ENCODE results near the gene MPZL3.

GRCh38 chr11:118214210-118214914, 37.8 kb downstream of the MPZL3 start:
- TF ChIP-seq, protein P1, sequence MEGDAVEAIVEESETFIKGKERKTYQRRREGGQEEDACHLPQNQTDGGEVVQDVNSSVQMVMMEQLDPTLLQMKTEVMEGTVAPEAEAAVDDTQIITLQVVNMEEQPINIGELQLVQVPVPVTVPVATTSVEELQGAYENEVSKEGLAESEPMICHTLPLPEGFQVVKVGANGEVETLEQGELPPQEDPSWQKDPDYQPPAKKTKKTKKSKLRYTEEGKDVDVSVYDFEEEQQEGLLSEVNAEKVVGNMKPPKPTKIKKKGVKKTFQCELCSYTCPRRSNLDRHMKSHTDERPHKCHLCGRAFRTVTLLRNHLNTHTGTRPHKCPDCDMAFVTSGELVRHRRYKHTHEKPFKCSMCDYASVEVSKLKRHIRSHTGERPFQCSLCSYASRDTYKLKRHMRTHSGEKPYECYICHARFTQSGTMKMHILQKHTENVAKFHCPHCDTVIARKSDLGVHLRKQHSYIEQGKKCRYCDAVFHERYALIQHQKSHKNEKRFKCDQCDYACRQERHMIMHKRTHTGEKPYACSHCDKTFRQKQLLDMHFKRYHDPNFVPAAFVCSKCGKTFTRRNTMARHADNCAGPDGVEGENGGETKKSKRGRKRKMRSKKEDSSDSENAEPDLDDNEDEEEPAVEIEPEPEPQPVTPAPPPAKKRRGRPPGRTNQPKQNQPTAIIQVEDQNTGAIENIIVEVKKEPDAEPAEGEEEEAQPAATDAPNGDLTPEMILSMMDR (IDR thresholded peaks at IDR 0.05) = no peak
- no peak for TF ChIP-seq EP300 (IDR thresholded peaks at IDR 0.05)
- no peak for TF ChIP-seq POLR2A (IDR thresholded peaks at IDR 0.05)

Data from upper lobe of left lung (tissue), 4 donors.